GM18861 (cell line): Measurements from ENCODE around the gene MBD6.

Source experiments
- ATAC-seq: cut with Tn5 transposase; IDR thresholded peaks from one replicate; pipeline ENCODE4 v1.9.1; 2021; ENCODE audit not compliant: unreplicated experiment

MBD6 gene

DNA sequence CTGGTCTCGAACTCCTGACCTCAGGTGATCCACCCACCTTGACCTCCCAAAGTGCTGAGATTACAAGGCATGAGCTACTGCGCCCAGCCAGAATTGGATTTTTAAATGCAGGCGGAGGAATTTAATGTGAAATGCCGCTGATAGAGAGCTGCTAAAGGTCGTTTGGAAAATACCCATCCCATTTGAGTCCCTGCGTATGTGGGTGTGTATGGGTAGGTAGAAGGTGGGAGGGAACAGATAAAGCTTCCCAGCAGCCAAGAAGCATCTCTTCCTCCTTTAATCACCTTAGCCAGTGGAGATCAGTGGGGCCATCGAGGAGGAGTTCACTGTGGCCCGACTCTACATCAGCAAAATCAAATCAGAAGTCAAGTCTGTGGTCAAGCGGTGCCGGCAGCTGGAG, 52.2 kb downstream of the MBD6 start:
- ATAC-seq, result no peak

DNA sequence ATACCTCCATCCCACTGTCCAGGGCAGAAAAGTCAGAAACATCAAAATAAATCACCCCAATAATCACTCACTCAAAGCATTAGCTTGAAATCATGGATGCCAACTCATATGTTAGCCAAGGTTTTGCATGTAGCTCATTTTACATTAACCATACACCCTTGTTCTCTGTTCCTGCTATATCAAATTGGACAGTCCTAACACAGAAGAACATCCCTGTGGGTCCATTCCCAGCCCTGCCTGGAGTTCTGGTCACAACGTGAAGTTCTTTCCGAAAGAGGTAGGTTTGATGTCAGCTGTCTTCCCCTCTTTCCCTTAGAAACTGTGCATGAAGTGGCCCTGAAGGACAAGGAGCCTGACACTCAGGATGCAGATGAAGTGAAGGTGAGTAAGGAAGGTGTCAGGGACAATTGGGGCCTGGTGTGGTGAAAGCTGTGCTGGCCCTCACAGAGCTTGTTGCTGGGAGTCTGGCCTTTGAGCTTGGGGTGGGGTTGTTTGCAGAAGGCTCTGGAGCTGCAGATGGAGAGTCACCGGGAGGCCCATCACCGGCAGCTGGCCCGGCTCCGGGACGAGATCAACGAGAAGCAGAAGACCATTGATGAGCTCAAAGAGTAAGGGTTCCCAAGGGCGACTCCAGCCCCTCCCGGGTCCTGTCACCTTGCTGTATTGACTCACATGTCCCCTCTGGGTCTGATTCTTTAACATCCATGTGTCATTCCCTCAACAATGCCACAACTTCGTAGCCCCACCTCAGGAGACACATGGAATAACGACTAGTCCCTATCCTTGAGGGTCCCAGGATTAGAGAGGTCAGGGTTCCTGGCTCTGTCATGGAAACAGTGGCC, 53.4 kb downstream of the MBD6 start:
- ATAC-seq, result no peak

DNA sequence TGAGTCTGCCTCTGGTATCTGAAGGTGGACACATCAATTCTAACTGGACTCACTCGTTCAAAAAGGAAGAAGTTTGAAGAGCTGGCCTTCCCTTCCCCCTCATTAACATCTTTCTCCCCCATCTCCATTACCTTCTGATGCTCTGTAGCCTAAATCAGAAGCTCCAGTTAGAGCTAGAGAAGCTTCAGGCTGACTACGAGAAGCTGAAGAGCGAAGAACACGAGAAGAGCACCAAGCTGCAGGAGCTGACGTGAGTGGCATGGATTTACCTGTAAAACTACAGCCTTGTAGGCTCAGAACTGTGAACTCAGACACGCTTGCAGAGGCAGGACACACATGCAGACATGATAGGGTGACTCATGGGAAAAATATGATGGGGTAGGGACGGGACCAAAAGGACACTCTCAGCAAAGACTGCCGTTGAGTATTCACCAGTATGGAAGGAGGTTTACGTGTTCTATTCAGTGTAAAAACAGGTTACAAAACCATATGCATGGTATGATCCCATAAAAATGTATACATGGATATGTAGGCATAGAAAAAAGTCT, 54.1 kb downstream of the MBD6 start:
- no peak for ATAC-seq

DNA sequence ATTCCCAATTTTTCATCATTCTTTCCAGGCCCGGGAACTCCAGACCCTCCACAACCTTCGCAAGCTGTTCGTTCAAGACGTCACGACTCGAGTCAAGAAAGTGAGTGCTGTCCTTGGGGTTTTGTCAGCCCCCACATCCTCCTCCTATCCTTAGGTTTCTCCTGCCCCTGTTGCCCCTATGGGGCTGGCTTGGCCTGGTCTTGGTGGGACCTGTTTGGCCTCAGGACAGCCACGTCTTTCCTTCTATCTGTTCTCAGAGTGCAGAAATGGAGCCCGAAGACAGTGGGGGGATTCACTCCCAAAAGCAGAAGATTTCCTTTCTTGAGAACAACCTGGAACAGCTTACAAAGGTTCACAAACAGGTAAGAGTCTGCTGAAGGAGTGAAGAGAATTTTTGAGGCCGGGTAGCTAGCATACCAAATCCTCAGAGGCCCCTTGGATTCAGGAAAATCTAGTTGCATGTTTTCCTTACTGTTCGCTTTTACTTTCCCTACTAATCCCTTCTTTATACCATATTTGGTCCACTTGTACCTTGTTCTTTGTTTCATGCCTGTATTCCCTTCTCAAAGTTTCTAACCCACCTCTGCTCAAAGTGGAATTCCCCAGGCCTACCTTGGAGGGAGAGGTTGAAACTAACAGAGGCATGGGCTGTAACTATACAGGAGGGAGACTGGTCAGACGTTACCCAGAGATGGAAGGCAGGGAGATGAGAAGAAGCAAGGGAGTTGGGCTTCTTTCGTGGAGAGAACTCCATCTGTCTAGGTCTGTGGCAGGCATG, 55.5 kb downstream of the MBD6 start:
- no peak for ATAC-seq

DNA sequence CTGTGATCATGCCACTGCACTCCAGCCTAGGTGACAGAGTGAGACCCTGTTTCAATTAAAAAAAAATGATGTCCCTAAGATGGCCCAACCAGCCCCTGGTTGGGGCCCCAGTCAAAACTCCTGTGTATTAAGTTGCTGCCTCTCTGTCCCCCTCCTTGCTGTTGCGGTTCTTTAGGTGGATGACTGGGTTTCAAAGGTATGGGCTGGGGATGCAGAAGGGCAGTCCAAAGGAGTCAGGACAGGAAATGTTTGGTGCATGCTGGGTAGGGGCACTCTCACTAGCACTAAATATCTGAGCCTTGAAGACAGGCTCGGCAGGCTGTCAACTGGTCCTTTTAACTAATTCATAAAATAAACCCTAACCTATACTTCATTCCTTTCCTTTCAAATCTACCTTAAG, 56.4 kb downstream of the MBD6 start:
- no peak for ATAC-seq
